ENCODE measurements around the gene E2F7.

DNA sequence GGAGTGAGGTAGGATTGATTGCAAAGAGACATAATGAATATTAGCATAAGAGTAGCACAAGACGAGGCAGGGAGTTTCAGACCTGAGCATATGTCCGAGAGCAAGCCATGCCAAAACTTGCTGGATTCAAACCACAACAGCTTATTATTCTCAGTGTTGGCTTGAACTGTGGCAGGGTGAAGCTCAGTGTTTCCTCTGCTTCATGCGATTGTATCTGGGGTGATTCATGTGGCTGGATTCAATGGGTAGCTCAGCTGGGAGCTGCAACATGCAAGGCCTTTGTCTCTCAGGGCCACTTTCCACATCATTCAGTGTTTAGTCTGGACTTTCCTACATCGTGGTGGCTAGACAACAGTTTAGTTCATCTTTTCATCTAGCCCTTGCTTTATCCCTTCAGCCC is 22.1 kb upstream of the E2F7 start:
- TF ChIP-seq, protein P1, sequence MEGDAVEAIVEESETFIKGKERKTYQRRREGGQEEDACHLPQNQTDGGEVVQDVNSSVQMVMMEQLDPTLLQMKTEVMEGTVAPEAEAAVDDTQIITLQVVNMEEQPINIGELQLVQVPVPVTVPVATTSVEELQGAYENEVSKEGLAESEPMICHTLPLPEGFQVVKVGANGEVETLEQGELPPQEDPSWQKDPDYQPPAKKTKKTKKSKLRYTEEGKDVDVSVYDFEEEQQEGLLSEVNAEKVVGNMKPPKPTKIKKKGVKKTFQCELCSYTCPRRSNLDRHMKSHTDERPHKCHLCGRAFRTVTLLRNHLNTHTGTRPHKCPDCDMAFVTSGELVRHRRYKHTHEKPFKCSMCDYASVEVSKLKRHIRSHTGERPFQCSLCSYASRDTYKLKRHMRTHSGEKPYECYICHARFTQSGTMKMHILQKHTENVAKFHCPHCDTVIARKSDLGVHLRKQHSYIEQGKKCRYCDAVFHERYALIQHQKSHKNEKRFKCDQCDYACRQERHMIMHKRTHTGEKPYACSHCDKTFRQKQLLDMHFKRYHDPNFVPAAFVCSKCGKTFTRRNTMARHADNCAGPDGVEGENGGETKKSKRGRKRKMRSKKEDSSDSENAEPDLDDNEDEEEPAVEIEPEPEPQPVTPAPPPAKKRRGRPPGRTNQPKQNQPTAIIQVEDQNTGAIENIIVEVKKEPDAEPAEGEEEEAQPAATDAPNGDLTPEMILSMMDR (conservative IDR thresholded peaks at IDR 0.05 in 1 of 2, IDR thresholded peaks at IDR 0.05 in 1 of 2; ENCODE audit: extremely low read depth in 1 of 2, insufficient read depth in 1 of 2, low read depth in 1 of 2, low read length in 2 of 2): no peak
- no peak for TF ChIP-seq EZH2 (IDR thresholded peaks at IDR 0.05; ENCODE audit: borderline replicate concordance, low read length)

Data from mammary epithelial cell (primary cell).